CD4-positive, alpha-beta T cell (primary cell): Measurements from ENCODE around the gene ARHGEF10L. TPM values are rescaled to one million over a fixed set of nuclear protein-coding genes. Genes with fewer than 3 reads are reported as not detected.
A peak's percentile ranks its signal among the peaks of the same experiment; 100 is the strongest.

Experiments used
- ATAC-seq: fragments of 200-7000 bp; cut with Tn5 transposase; one replicate; pipeline ENCODE4 v1.10.0; 2022; ENCODE audit warnings: mild to moderate bottlenecking; ENCODE audit not compliant: poor library complexity
- CTCF ChIA-PET: fragments of 350-600 bp; sonication (Branson Sonifier 250); formaldehyde crosslinking; loops from one replicate; lab custom pipeline; 2021; ENCODE audit warnings: antibody characterized with exemption, inconsistent platforms; lab: Charles Lee
- POLR2A ChIA-PET: fragments of 350-600 bp; sonication (Branson Sonifier 250); formaldehyde crosslinking; loops from one replicate; lab custom pipeline; 2021; ENCODE audit warnings: antibody characterized with exemption, inconsistent platforms; lab: Charles Lee
- DNase-seq, 14 experiments: peaks; one replicate each; pipeline ENCODE4 v3.0.0-alpha.2; 2013 to 2020; ENCODE audit warnings: mixed read lengths in 2 of 14
- H3K27ac ChIP-seq, 2 donors: one replicate each; pipeline versions ENCODE4 v1.5.1 to v1.7.0; 2013; ENCODE audit warnings: low read length in 2 of 2, low read depth in 1 of 2, mild to moderate bottlenecking in 1 of 2
- H3K27me3 ChIP-seq, 2 experiments: 1 replicate in 1 of 2; 2 replicates in 1 of 2; pipeline versions ENCODE4 v1.6.1 to v1.7.0; 2013; ENCODE audit warnings: low read length in 2 of 2, control low read depth in 1 of 2, mild to moderate bottlenecking in 1 of 2, moderate library complexity in 1 of 2; ENCODE audit not compliant: insufficient read depth in 2 of 2, control insufficient read depth in 1 of 2
- H3K36me3 ChIP-seq: one replicate; pipeline ENCODE4 v1.6.1; 2013; ENCODE audit warnings: low read length, control low read depth; ENCODE audit not compliant: insufficient read depth
- H3K4me1 ChIP-seq: one replicate; pipeline ENCODE4 v1.6.1; 2013; ENCODE audit warnings: low read length, control low read depth; ENCODE audit not compliant: insufficient read depth
- H3K4me3 ChIP-seq: one replicate; pipeline ENCODE4 v1.5.1; 2013; ENCODE audit warnings: mild to moderate bottlenecking, low read length, moderate library complexity
- H3K9me3 ChIP-seq, 2 experiments: 1 replicate in 1 of 2; 2 replicates in 1 of 2; pipeline versions ENCODE4 v1.6.1 to v1.7.0; 2013; ENCODE audit warnings: low read length in 2 of 2, mild to moderate bottlenecking in 2 of 2, control low read depth in 1 of 2, moderate library complexity in 1 of 2; ENCODE audit not compliant: control insufficient read depth in 1 of 2, insufficient read depth in 1 of 2
- H3K27ac Mint-ChIP-seq: one replicate; pipeline ENCODE4 v1.8.0; 2020; ENCODE audit warnings: mixed read lengths
- H3K27me3 Mint-ChIP-seq: one replicate; pipeline ENCODE4 v1.8.0; 2021; ENCODE audit warnings: mixed read lengths
- H3K36me3 Mint-ChIP-seq: one replicate; pipeline ENCODE4 v1.8.0; 2021; ENCODE audit warnings: low read depth, mixed read lengths
- H3K4me1 Mint-ChIP-seq: one replicate; pipeline ENCODE4 v1.8.0; 2021; ENCODE audit warnings: low read depth, mixed read lengths
- H3K4me3 Mint-ChIP-seq: one replicate; pipeline ENCODE4 v1.8.0; 2020; ENCODE audit warnings: mild to moderate bottlenecking, mixed read lengths
- H3K9me3 Mint-ChIP-seq: one replicate; pipeline ENCODE4 v1.8.0; 2020; ENCODE audit warnings: mixed read lengths
- intact Hi-C, 2 experiments: fragments of 100-400 bp; cut with DNase I in 1 of 2; cut with micrococcal nuclease in 1 of 2; formaldehyde crosslinking; loops; one replicate each; pipeline versions ENCODE4 v1.15.1 to v1.9.0; 2023 to 2025; cut with DNase I, micrococcal nuclease
- total RNA-seq, 174 experiments: library from RNA in 2 of 174; stranded (reverse) in 2 of 174; gene quantifications; one replicate each; pipeline ENCODE4 v1.2.3 and lab custom pipeline; 2021 to 2026
- TF ChIP-seq, protein P1 (sequence below): fragments of 200-600 bp; IDR thresholded peaks from one replicate; pipeline ENCODE4 v1.8.0; 2022; ENCODE audit warnings: antibody characterized with exemption, mild to moderate bottlenecking

The ARHGEF10L gene
- total RNA-seq, 2 experiments from 2014 or later: 0.11 to 0.22 TPM

DNA sequence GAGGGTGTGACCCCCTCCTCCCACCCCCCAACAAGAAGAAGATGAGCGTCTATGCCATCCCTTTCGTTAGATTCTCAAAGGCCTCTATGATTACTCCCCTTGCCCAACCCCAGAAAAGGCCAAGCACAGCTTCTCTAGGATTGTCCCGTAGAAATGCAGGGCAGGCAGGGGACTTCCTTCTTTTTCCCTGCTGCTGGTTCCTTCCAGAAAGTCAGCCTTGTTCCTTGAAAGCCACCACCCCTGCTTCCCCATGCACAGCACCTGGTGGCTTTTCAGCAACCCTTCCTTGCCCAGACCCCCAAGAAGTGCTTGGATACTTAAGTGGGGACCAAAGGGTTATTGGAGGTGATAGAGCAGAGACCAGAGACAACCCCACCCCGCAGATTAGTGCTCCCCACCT, 75.1 kb downstream of the ARHGEF10L start:
- Histone ChIP-seq H3K4me1 (no peaks in the 10 kb centered on the region), H3K27me3 (peaks cover 3 to 5% of the 10 kb centered on the region in 2 experiments), H3K27ac (no peak overlapping the region), H3K36me3 (no peaks in the 10 kb centered on the region), H3K9me3 (no peaks in the 10 kb centered on the region), H3K4me3 (no peak overlapping the region)
- CTCF ChIA-PET: no interaction called here
- H3K27ac Mint-ChIP-seq: no peak overlapping the region
- ATAC-seq (no peak), DNase-seq (no peak)
- intact Hi-C loops: no loop called here
- no peaks in the 10 kb centered on the region for H3K36me3 Mint-ChIP-seq
- H3K4me1 Mint-ChIP-seq: no peaks in the 10 kb centered on the region
- no peak overlapping the region for H3K4me3 Mint-ChIP-seq
- TF ChIP-seq, protein P1, sequence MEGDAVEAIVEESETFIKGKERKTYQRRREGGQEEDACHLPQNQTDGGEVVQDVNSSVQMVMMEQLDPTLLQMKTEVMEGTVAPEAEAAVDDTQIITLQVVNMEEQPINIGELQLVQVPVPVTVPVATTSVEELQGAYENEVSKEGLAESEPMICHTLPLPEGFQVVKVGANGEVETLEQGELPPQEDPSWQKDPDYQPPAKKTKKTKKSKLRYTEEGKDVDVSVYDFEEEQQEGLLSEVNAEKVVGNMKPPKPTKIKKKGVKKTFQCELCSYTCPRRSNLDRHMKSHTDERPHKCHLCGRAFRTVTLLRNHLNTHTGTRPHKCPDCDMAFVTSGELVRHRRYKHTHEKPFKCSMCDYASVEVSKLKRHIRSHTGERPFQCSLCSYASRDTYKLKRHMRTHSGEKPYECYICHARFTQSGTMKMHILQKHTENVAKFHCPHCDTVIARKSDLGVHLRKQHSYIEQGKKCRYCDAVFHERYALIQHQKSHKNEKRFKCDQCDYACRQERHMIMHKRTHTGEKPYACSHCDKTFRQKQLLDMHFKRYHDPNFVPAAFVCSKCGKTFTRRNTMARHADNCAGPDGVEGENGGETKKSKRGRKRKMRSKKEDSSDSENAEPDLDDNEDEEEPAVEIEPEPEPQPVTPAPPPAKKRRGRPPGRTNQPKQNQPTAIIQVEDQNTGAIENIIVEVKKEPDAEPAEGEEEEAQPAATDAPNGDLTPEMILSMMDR: no peak
- no peaks in the 10 kb centered on the region for H3K9me3 Mint-ChIP-seq
- H3K27me3 Mint-ChIP-seq: peaks cover 18% of the 10 kb centered on the region
- POLR2A ChIA-PET: no interaction called here

DNA sequence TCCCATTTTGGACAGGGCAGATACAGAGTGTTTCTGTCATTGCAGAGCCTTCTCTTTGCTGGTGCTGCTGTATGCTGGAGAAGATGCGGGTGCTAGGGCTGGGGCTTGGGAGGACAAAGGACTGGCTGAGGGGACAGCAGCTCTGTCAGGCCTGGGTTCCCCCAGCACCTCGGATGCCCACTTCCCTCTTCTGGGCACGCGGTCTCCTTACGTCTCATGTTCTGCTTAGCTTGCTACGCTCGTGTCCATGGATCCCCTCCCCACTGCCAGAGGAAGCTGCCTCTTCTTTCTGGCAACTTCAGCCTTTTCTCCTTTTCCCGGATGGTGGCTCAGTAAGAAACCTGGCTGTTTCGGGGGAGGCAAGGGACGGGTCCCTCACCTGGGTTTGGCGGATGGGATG, 75.7 kb downstream of the ARHGEF10L start:
- no peak for ATAC-seq
- POLR2A ChIA-PET: no interaction called here
- CTCF ChIA-PET: no interaction called here

DNA sequence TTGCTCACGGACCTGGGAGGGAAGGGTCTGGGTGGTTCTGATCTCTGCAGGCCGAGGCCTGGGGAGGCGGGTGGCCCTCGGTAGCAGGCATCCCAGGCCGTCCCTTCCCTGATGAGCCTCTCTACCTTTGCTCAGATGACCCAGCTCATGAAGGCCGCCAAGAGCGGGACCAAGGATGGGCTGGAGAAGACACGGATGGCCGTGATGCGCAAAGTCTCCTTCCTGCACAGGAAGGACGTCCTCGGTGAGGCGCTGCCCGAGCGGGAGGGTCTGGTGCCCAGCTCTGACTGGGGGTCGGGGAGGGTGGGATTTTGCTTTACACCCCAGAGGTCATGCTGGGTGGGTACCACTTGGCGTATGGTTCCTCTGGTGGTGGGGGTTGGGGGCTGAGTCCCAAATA, 76.5 kb downstream of the ARHGEF10L start:
- Mint-ChIP-seq H3K27me3 (peaks cover 18% of the 10 kb centered on the region), H3K27ac (no peak overlapping the region), H3K9me3 (no peaks in the 10 kb centered on the region), H3K4me1 (no peaks in the 10 kb centered on the region), H3K4me3 (no peak overlapping the region), H3K36me3 (no peaks in the 10 kb centered on the region)
- Histone ChIP-seq H3K4me1 (no peaks in the 10 kb centered on the region), H3K27ac (no peak overlapping the region), H3K4me3 (no peak overlapping the region), H3K36me3 (no peaks in the 10 kb centered on the region), H3K27me3 (peaks cover 3 to 5% of the 10 kb centered on the region in 2 experiments), H3K9me3 (no peaks in the 10 kb centered on the region)
- no peak for DNase-seq
- TF ChIP-seq, protein P1: no peak
- ATAC-seq: no peak
- ChIA-PET POLR2A (no interaction called here), CTCF (no interaction called here)
- intact Hi-C loops: no loop called here

More for the DNA sequence above, 75.7 kb downstream of the ARHGEF10L start:
- Mint-ChIP-seq H3K36me3 (no peaks in the 10 kb centered on the region), H3K4me1 (no peaks in the 10 kb centered on the region), H3K27me3 (peaks cover 18% of the 10 kb centered on the region), H3K27ac (no peak overlapping the region), H3K9me3 (no peaks in the 10 kb centered on the region), H3K4me3 (no peak overlapping the region)
- Histone ChIP-seq H3K27ac (no peak overlapping the region), H3K9me3 (no peaks in the 10 kb centered on the region), H3K4me3 (no peak overlapping the region), H3K4me1 (no peaks in the 10 kb centered on the region), H3K36me3 (no peaks in the 10 kb centered on the region), H3K27me3 (peaks cover 3 to 5% of the 10 kb centered on the region in 2 experiments)
- DNase-seq: peak in 2 of 14 experiments; percentile 36 to 38
- TF ChIP-seq, protein P1: no peak
- intact Hi-C loops: no loop called here
